Activated T-cell treated with anti-CD3 and anti-CD28 coated beads for 48 hours (primary cell): ENCODE results near the gene MYO15A.
"Not testable (repeated sequence)": the region's sequence is repeated elsewhere in the genome, so short reads cannot be mapped to it uniquely, and the experiment has no call there.

Experiments used
- DNase-seq: peaks from one replicate; pipeline ENCODE4 v3.0.0-alpha.2; 2020; ENCODE audit warnings: low read depth

MYO15A gene

DNA sequence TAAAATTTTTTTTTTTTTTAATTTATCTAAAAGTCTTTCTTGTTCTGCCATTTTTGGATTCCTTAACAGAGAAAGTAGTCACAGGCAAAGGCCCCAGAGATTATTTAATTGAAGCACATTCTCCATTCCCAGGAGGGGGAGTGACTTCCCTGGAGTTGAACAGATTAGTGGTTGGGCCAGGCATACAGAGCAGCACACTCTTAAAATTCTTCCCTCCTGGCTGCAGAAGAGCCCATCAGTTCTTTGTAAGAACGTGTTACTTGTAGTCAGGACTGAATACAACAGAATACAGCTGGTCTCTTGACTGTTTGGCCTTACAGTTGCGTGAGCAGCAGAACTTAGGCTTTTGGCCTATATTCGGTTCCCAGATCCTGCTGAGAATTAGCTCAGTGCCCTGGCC is 76.8 kb downstream of the MYO15A start:
- DNase-seq: no peak

DNA sequence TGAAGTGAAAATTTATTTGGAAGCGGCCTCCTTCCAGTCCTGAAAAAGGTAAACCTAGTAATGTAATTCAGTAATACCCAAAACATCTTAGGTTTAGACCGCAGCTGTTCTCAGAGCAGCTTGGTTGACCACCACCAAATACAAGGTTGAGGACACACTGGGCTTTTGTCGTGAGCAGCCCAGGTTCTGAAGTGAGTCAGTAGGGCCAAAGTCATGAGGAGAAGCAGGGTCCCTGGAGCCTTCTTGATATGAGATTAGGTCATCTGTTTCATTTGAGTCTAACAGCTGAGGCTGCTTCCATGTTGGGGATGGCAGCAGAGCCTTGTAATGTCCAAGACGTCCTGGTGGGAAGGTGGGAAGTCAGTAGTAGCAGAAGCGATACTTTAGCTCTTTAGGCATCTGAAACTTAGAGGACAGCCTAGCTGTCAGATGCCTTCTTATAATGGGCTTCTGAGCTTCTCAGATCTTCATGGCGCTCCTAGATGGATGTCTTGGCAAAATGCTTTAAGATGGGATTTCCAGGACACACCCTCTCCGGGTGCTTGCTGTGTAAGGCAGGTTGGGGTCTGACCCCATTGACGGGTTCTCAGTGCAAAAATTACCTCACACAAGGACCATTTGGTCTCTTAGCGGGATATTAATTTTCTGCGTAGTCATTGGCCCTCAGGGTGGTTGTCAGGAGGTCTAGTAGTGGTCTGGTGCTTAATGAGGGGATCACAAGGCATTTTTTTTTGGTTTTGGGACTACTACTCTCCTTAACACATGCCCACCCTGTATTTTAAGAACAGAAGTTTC is 77.5 kb downstream of the MYO15A start:
- DNase-seq: no peak

DNA sequence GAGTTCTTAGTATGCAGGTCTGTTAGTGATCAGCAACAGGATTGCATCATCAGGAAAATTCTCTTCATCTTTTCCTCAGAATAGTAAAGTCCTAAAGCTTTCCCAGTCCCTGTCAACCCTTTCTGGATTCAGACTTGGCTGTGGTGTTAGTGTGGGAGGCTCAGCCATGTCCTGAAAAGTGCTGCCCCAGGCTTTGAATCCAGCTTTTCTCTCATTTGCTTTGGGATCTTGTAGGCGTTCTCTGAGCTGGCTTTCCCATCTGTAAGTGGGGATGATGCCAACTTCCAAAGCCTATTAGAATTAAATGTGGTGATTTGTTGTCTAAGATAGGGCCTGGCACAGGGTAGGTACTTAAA is 78.0 kb downstream of the MYO15A start:
- no peak for DNase-seq

- no peak for DNase-seq
Measured at GRCh38 chr17:18187226-18187625, 78.7 kb downstream of the MYO15A start.

GRCh38 chr17:18187821-18188761 is 79.5 kb downstream of the MYO15A start:
- DNase-seq: peak; percentile 17

- no peak for DNase-seq
Measured at GRCh38 chr17:18190628-18191235, 82.2 kb downstream of the MYO15A start.

GRCh38 chr17:18191236-18191667 is 82.7 kb downstream of the MYO15A start:
- DNase-seq: no peak

GRCh38 chr17:18191967-18192366 is 83.4 kb downstream of the MYO15A start:
- DNase-seq: no peak

GRCh38 chr17:18194394-18194793 is 85.8 kb downstream of the MYO15A start:
- no peak for DNase-seq

DNA sequence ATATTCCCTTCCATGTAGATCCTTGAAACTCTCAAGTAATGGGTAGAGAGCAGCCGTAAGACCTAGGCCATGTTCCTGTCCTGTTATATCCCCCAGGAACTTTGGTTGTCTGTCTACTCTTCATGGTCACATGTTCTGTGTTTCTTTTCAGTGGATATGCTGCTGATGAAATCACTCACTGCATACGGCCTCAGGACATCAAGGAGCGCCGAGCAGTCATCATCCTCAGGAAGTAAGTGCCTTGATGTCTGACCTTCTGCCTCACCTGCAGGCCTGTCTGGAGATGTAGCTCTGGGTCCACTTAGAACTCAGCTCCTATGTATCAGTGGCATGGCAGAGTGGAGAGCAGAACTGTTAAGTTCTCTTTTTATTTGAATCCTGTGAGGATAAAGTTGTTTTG is 86.2 kb downstream of the MYO15A start:
- no peak for DNase-seq

DNA sequence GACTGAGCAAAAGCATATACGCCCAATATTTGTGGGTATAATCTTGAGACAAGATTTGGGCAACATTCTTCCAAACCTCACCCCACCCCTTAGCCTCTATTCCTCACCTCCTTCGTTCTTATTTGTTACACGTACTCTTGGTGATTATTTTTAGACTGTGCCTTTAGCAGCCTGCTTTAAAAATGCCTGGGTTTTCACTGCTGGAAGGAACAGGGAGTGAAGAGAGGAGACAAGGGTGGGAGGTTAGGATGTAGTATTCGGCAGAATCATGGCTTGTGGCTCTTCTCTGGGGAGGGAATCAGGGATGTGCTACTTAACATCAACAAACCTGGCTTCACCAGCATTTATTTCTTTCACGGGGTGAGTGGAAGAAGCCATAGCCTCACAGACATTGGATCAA is 86.7 kb downstream of the MYO15A start:
- no peak for DNase-seq

DNA sequence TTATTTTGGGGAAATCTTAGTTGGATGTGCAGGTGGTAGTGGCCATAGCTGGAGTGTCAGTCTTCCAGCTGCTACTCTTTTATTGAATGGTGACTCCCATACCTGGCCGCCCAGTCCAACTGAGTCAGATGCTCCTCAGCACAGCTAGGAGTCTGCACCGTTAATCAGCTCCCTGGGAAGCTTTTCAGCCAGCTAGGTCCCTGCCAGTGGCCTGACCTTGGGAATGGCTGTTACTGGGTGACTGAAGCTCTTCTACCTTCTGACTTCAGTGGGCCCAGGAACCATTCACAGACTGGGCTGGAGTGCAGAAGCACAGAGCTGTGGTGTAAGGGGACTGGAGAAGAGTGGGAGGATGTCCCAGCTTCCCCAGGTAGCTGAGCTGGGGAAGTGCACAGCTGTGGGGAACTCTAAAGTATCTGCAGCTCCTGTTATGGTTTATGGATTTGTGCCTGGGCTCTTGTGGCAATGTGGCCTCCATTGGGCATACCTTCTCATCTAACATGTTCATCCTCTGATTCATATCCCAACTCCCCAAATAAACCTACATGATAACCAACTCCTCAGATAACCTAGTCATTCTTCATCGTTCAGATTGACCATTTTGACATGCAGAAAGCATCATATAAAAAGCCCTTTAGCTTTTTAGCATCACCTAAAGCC is 89.1 kb downstream of the MYO15A start:
- no peak for DNase-seq

DNA sequence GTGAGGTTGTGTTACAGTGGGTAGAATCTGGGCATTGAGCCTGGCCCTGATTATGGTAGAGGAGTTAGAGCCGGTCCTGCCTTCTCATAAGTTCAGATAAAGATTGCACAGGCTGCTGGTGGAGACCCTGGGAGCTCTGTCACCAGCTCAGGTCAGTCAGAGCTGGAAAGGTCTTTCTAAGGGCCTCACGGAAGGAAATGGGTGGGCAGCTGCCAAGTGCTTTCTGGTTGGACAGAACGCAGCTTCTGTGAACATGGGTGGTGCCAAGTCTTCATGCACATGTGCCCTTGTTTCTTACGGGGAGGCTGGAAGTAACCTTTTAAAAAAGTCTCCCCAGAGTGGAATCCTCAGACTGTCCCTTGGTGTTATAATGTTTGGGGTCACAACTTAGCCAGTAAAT is 90.0 kb downstream of the MYO15A start:
- DNase-seq: no peak

GRCh38 chr17:18201108-18201507 is 92.6 kb downstream of the MYO15A start:
- no peak for DNase-seq

- no peak for DNase-seq
Measured at GRCh38 chr17:18203308-18203707, 94.8 kb downstream of the MYO15A start.

GRCh38 chr17:18205861-18206260 is 97.3 kb downstream of the MYO15A start:
- no peak for DNase-seq

DNA sequence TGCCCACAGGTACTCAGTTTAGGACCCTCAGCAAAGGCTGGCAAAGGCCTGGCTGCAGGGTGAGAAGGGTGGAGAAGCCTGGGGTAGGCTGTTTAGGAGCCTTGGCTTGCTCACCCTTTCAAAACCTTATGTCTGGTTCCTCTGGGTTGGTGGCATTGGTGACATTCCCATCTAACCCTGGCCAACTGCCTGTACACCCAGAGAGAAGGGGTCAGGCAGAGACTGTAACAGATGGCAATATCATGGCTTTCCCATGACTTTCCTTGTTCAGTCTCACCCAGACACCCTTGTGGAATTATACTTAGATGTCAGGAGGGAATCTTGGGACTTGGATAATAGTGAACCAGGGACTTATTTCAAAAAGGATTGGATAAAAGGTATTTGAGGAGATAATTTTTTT is 98.4 kb downstream of the MYO15A start:
- DNase-seq: no peak

- no peak for DNase-seq
Measured at GRCh38 chr17:18208092-18208491, 99.5 kb downstream of the MYO15A start.

DNA sequence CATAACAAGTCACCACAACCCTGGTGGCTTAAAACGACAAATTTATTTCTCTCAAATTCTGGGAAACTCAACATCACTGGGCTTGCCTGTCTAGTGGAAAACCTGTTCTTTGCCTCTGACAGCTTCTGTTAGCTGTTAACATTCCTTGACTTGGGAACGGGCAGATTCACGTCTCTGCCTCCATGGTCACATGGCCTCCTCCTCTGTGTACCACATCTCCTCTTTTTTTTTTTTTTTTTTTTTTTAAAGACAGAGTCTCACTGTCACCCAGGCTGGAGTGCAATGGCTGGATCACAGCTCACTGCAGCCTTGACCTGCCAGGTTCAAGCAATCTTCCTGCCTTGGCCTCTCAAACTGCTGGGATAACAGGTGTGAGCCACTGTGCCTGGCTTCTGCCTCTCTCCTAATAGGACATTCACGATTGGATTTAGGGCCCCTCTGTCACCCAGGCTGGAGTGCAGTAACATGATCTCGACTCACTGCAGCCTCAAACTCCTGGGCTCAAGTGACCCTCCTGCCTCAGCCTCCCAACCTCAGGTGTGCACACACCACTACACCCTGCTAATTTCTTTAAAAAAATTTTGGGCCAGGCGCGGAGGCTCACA is 105.2 kb downstream of the MYO15A start:
- no peak for DNase-seq

DNA sequence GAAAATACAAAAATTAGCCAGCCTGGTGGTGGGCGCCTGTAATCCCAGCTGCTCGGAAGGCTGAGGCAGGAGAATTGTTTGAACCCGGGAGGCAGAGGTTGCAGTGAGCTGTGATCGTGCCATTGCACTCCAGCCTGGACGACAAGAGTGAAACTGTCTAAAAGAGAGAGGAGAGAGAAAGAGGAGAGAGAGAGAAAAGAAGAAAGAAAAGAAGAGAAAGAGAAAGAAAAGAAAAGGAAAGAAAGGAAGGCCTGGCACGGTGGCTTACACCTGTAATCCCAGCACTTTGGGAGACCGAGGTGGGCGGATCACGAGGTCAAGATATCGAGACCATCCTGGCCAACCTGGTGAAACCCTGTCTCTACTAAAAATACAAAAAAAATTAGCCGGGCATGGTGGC is 108.3 kb downstream of the MYO15A start:
- not testable (repeated sequence) for DNase-seq

- DNase-seq: peak; percentile 64
Measured at GRCh38 chr17:18217412-18218015, 109.0 kb downstream of the MYO15A start.
